ENCODE results near the gene FANCB. TPM values are rescaled to one million over a fixed set of nuclear protein-coding genes. Genes with fewer than 3 reads are reported as not detected.

The FANCB gene
- total and polyA plus RNA-seq, 2 donors (not counting 1 experiment from before 2014, with no cell fraction given): 1.5 to 7.3 TPM

GRCh38 chrX:14886252-14886651 is 13.4 kb upstream of the FANCB start:
- TF ChIP-seq, protein P1, sequence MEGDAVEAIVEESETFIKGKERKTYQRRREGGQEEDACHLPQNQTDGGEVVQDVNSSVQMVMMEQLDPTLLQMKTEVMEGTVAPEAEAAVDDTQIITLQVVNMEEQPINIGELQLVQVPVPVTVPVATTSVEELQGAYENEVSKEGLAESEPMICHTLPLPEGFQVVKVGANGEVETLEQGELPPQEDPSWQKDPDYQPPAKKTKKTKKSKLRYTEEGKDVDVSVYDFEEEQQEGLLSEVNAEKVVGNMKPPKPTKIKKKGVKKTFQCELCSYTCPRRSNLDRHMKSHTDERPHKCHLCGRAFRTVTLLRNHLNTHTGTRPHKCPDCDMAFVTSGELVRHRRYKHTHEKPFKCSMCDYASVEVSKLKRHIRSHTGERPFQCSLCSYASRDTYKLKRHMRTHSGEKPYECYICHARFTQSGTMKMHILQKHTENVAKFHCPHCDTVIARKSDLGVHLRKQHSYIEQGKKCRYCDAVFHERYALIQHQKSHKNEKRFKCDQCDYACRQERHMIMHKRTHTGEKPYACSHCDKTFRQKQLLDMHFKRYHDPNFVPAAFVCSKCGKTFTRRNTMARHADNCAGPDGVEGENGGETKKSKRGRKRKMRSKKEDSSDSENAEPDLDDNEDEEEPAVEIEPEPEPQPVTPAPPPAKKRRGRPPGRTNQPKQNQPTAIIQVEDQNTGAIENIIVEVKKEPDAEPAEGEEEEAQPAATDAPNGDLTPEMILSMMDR (conservative IDR thresholded peaks at IDR 0.05 in 1 of 2, IDR thresholded peaks at IDR 0.05 in 1 of 2; ENCODE audit: low read depth in 1 of 2, low read length in 2 of 2): no peak
- TF ChIP-seq EZH2 (IDR thresholded peaks at IDR 0.05; ENCODE audit: low read length, missing control alignments): no peak
- H2AFZ ChIP-seq (ENCODE audit: low read length): no peak overlapping the region
- H3K27ac ChIP-seq (ENCODE audit: insufficient read depth, low read length): no peak overlapping the region
- H3K4me2 ChIP-seq (ENCODE audit: extremely low read depth, insufficient read depth, low read length): no peak overlapping the region
- no peaks in the 10 kb centered on the region for H3K27me3 ChIP-seq (ENCODE audit: control insufficient read depth, insufficient read depth, low read length)
- H3K4me1 ChIP-seq (ENCODE audit: control insufficient read depth, extremely low read depth, insufficient read depth, low read length): no peaks in the 10 kb centered on the region
- no peak overlapping the region for H3K9ac ChIP-seq (ENCODE audit: insufficient read depth, low read length)
- no peaks in the 10 kb centered on the region for H3K79me2 ChIP-seq (ENCODE audit: control insufficient read depth, insufficient read depth, low read length)
- no peak for DNase-seq (ENCODE audit: low read depth in 2 of 2)
- no peak overlapping the region for H3K4me3 ChIP-seq (replicated peaks in 1 of 4; ENCODE audit: control extremely low read depth in 1 of 4, insufficient read depth in 1 of 4, low read depth in 3 of 4, low read length in 4 of 4)
- H3K36me3 ChIP-seq (ENCODE audit: control insufficient read depth, insufficient read depth, low read length): no peaks in the 10 kb centered on the region
- no peaks in the 10 kb centered on the region for H4K20me1 ChIP-seq (ENCODE audit: control insufficient read depth, extremely low read depth, insufficient read depth, low read length)
- H3K9me3 ChIP-seq (ENCODE audit: control insufficient read depth, insufficient read depth, low read depth, low read length): no peaks in the 10 kb centered on the region

DNA sequence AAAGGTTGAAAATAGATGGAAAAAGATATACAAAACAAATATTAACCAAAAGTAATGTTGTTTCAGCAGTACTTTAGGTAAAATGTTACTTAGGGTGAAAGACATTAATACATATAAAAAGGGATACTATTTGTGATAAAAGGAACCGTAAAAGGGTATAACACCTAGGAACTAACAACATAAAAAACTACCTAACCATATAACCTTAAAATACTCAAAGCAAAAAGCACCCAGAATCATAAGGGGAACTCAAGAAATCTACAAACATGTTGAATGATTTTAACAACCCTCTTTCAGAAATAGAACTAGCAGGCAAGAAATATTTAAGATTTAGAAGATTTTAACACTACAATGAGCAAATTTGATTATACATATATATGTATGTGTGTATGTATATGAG is 11.8 kb upstream of the FANCB start:
- no peaks in the 10 kb centered on the region for H3K4me1 ChIP-seq (ENCODE audit: control insufficient read depth, extremely low read depth, insufficient read depth, low read length)
- no peak overlapping the region for H3K9ac ChIP-seq (ENCODE audit: insufficient read depth, low read length)
- no peaks in the 10 kb centered on the region for H3K36me3 ChIP-seq (ENCODE audit: control insufficient read depth, insufficient read depth, low read length)
- DNase-seq (ENCODE audit: low read depth in 2 of 2): no peak
- TF ChIP-seq, protein P1 (conservative IDR thresholded peaks at IDR 0.05 in 1 of 2, IDR thresholded peaks at IDR 0.05 in 1 of 2; ENCODE audit: low read depth in 1 of 2, low read length in 2 of 2): no peak
- no peak for TF ChIP-seq EZH2 (IDR thresholded peaks at IDR 0.05; ENCODE audit: low read length, missing control alignments)
- no peak overlapping the region for H2AFZ ChIP-seq (ENCODE audit: low read length)
- no peaks in the 10 kb centered on the region for H3K27me3 ChIP-seq (ENCODE audit: control insufficient read depth, insufficient read depth, low read length)
- no peak overlapping the region for H3K4me2 ChIP-seq (ENCODE audit: extremely low read depth, insufficient read depth, low read length)
- no peaks in the 10 kb centered on the region for H3K79me2 ChIP-seq (ENCODE audit: control insufficient read depth, insufficient read depth, low read length)
- no peak overlapping the region for H3K4me3 ChIP-seq (replicated peaks in 1 of 4; ENCODE audit: control extremely low read depth in 1 of 4, insufficient read depth in 1 of 4, low read depth in 3 of 4, low read length in 4 of 4)
- no peaks in the 10 kb centered on the region for H4K20me1 ChIP-seq (ENCODE audit: control insufficient read depth, extremely low read depth, insufficient read depth, low read length)
- H3K9me3 ChIP-seq (ENCODE audit: control insufficient read depth, insufficient read depth, low read depth, low read length): no peaks in the 10 kb centered on the region
- H3K27ac ChIP-seq (ENCODE audit: insufficient read depth, low read length): no peak overlapping the region

- no peak overlapping the region for H3K4me2 ChIP-seq (ENCODE audit: extremely low read depth, insufficient read depth, low read length)
- H3K4me1 ChIP-seq (ENCODE audit: control insufficient read depth, extremely low read depth, insufficient read depth, low read length): no peaks in the 10 kb centered on the region
- no peaks in the 10 kb centered on the region for H3K79me2 ChIP-seq (ENCODE audit: control insufficient read depth, insufficient read depth, low read length)
- H3K9ac ChIP-seq (ENCODE audit: insufficient read depth, low read length): no peak overlapping the region
- no peak for DNase-seq (ENCODE audit: low read depth in 2 of 2)
- H4K20me1 ChIP-seq (ENCODE audit: control insufficient read depth, extremely low read depth, insufficient read depth, low read length): no peaks in the 10 kb centered on the region
- no peak for TF ChIP-seq EZH2 (IDR thresholded peaks at IDR 0.05; ENCODE audit: low read length, missing control alignments)
- TF ChIP-seq, protein P1 (conservative IDR thresholded peaks at IDR 0.05 in 1 of 2, IDR thresholded peaks at IDR 0.05 in 1 of 2; ENCODE audit: low read depth in 1 of 2, low read length in 2 of 2): no peak
- no peak overlapping the region for H2AFZ ChIP-seq (ENCODE audit: low read length)
- no peaks in the 10 kb centered on the region for H3K9me3 ChIP-seq (ENCODE audit: control insufficient read depth, insufficient read depth, low read depth, low read length)
- no peaks in the 10 kb centered on the region for H3K36me3 ChIP-seq (ENCODE audit: control insufficient read depth, insufficient read depth, low read length)
- H3K27me3 ChIP-seq (ENCODE audit: control insufficient read depth, insufficient read depth, low read length): no peaks in the 10 kb centered on the region
- no peak overlapping the region for H3K27ac ChIP-seq (ENCODE audit: insufficient read depth, low read length)
- no peak overlapping the region for H3K4me3 ChIP-seq (replicated peaks in 1 of 4; ENCODE audit: control extremely low read depth in 1 of 4, insufficient read depth in 1 of 4, low read depth in 3 of 4, low read length in 4 of 4)
These were observed 11.0 kb upstream of the FANCB start for GRCh38 chrX:14883826-14884225.
